Skeletal muscle tissue (tissue), 4 donors: Measurements from ENCODE around the gene NACC2. TPM values are rescaled to one million over a fixed set of nuclear protein-coding genes. Genes with fewer than 3 reads are reported as not detected.

Source experiments
- H3K27ac ChIP-seq: one replicate; pipeline ENCODE4 v1.7.0; 2013; ENCODE audit warnings: mild to moderate bottlenecking, low read depth, low read length, inconsistent platforms
- H3K27me3 ChIP-seq, 3 donors: one replicate each; pipeline ENCODE4 v1.7.0; 2013; ENCODE audit warnings: low read length in 3 of 3; ENCODE audit not compliant: control insufficient read depth in 3 of 3, insufficient read depth in 3 of 3
- H3K36me3 ChIP-seq, 3 donors: one replicate each; pipeline ENCODE4 v1.7.0; 2013; ENCODE audit warnings: low read length in 3 of 3; ENCODE audit not compliant: control insufficient read depth in 3 of 3, insufficient read depth in 3 of 3
- H3K4me1 ChIP-seq, 3 donors: one replicate each; pipeline ENCODE4 v1.7.0; 2013; ENCODE audit warnings: low read length in 3 of 3, mild to moderate bottlenecking in 3 of 3; ENCODE audit not compliant: control insufficient read depth in 3 of 3, insufficient read depth in 3 of 3
- H3K4me3 ChIP-seq, 3 donors: one replicate each; pipeline ENCODE4 v1.7.0; 2013; ENCODE audit warnings: low read length in 3 of 3
- H3K9ac ChIP-seq, 3 donors: one replicate each; pipeline ENCODE4 v1.7.0; 2013; ENCODE audit warnings: low read length in 3 of 3, mild to moderate bottlenecking in 3 of 3, moderate library complexity in 2 of 3, low read depth in 1 of 3
- H3K9me3 ChIP-seq, 3 donors: one replicate each; pipeline ENCODE4 v1.7.0; 2013; ENCODE audit warnings: low read length in 3 of 3; ENCODE audit not compliant: control insufficient read depth in 3 of 3
- total RNA-seq: library from RNA; depleted of rRNA; stranded (reverse); fragments of >200 nt; gene quantifications from one replicate; pipeline ENCODE4 v1.2.3, GENCODE V29; 2014
- donor health status: Osteomylitis.

The NACC2 gene
- total RNA-seq, 1 donor from 2014 or later: 7.3 TPM

- Histone ChIP-seq H3K36me3 (peaks cover 6 to 17% (median 12%) of the 10 kb centered on the region in 3 donors), H3K4me3 (peak overlapping the region; percentile 46 to 61 (median 54)), H3K9me3 (no peaks in the 10 kb centered on the region), H3K9ac (peak overlapping the region; percentile 38 to 69 (median 40)), H3K27ac (no peak overlapping the region), H3K27me3 (no peaks in the 10 kb centered on the region), H3K4me1 (peaks cover 23 to 64% (median 44%) of the 10 kb centered on the region in 3 donors)
These were observed 42.6 kb downstream of the NACC2 start for GRCh38 chr9:136052472-136052880.

- H3K9me3 ChIP-seq: no peaks in the 10 kb centered on the region
- peaks cover 23 to 69% (median 49%) of the 10 kb centered on the region in 3 donors for H3K4me1 ChIP-seq
- H3K4me3 ChIP-seq: peak overlapping the region; percentile 46 to 61 (median 54)
- H3K27ac ChIP-seq: no peak overlapping the region
- no peaks in the 10 kb centered on the region for H3K27me3 ChIP-seq
- peaks cover 6 to 19% (median 12%) of the 10 kb centered on the region in 3 donors for H3K36me3 ChIP-seq
- peak overlapping the region; percentile 20 to 69 (median 45) for H3K9ac ChIP-seq
These were observed 43.1 kb downstream of the NACC2 start for GRCh38 chr9:136051837-136052471.

- no peak overlapping the region for H3K27ac ChIP-seq
- H3K9ac ChIP-seq: peak overlapping the region in 1 of 3 donors; percentile 69
- peak overlapping the region in 2 of 3 donors; percentile 46 to 61 for H3K4me3 ChIP-seq
- H3K4me1 ChIP-seq: peaks cover 23 to 63% (median 49%) of the 10 kb centered on the region in 3 donors
- H3K36me3 ChIP-seq: peaks cover 6 to 20% (median 12%) of the 10 kb centered on the region in 3 donors
- no peaks in the 10 kb centered on the region for H3K9me3 ChIP-seq
- H3K27me3 ChIP-seq: no peaks in the 10 kb centered on the region
These were observed 43.6 kb downstream of the NACC2 start for GRCh38 chr9:136051453-136051836.

GRCh38 chr9:136050701-136051452 lies 44.2 kb downstream of the NACC2 start:
- Histone ChIP-seq H3K4me1 (peaks cover 23 to 63% (median 45%) of the 10 kb centered on the region in 3 donors), H3K27ac (no peak overlapping the region)

GRCh38 chr9:136050266-136050700 lies 44.8 kb downstream of the NACC2 start:
- H3K4me3 ChIP-seq: no peak overlapping the region
- H3K9me3 ChIP-seq: no peaks in the 10 kb centered on the region
- H3K4me1 ChIP-seq: peaks cover 23 to 60% (median 45%) of the 10 kb centered on the region in 3 donors
- H3K9ac ChIP-seq: no peak overlapping the region
- no peaks in the 10 kb centered on the region for H3K27me3 ChIP-seq
- H3K27ac ChIP-seq: no peak overlapping the region
- H3K36me3 ChIP-seq: peaks cover 6 to 21% (median 12%) of the 10 kb centered on the region in 3 donors

More at GRCh38 chr9:136050701-136051452, 44.2 kb downstream of the NACC2 start:
- peak overlapping the region in 1 of 3 donors; percentile 61 for H3K4me3 ChIP-seq
- no peaks in the 10 kb centered on the region for H3K27me3 ChIP-seq
- peaks cover 6 to 21% (median 12%) of the 10 kb centered on the region in 3 donors for H3K36me3 ChIP-seq
- H3K9me3 ChIP-seq: no peaks in the 10 kb centered on the region
- peak overlapping the region in 1 of 3 donors; percentile 69 for H3K9ac ChIP-seq

- H3K4me3 ChIP-seq: no peak overlapping the region
- no peak overlapping the region for H3K9ac ChIP-seq
- no peaks in the 10 kb centered on the region for H3K27me3 ChIP-seq
- H3K27ac ChIP-seq: no peak overlapping the region
- no peaks in the 10 kb centered on the region for H3K9me3 ChIP-seq
- peaks cover 6 to 21% (median 12%) of the 10 kb centered on the region in 3 donors for H3K36me3 ChIP-seq
- peaks cover 23 to 54% (median 46%) of the 10 kb centered on the region in 3 donors for H3K4me1 ChIP-seq
These were observed 45.4 kb downstream of the NACC2 start for GRCh38 chr9:136049491-136050265.

- Histone ChIP-seq H3K27ac (no peak overlapping the region), H3K4me3 (no peak overlapping the region), H3K9ac (no peak overlapping the region), H3K27me3 (no peaks in the 10 kb centered on the region), H3K36me3 (peaks cover 6 to 21% (median 12%) of the 10 kb centered on the region in 3 donors), H3K9me3 (no peaks in the 10 kb centered on the region), H3K4me1 (peaks cover 20 to 45% (median 37%) of the 10 kb centered on the region in 3 donors)
These were observed 46.3 kb downstream of the NACC2 start for GRCh38 chr9:136048560-136049411.

- no peaks in the 10 kb centered on the region for H3K27me3 ChIP-seq
- H3K4me1 ChIP-seq: peaks cover 11 to 40% (median 29%) of the 10 kb centered on the region in 3 donors
- H3K4me3 ChIP-seq: no peak overlapping the region
- H3K9me3 ChIP-seq: no peaks in the 10 kb centered on the region
- H3K9ac ChIP-seq: peak overlapping the region in 1 of 3 donors; percentile 8
- peaks cover 6 to 21% (median 12%) of the 10 kb centered on the region in 3 donors for H3K36me3 ChIP-seq
- no peak overlapping the region for H3K27ac ChIP-seq
These were observed 47.1 kb downstream of the NACC2 start for GRCh38 chr9:136047775-136048559.
